Endothelial cell of umbilical vein (primary cell): ENCODE data around the gene ZNF688. TPM values are rescaled to one million over a fixed set of nuclear protein-coding genes. Genes with fewer than 3 reads are reported as not detected.

Source experiments
- BruUV-seq: library from RNA; stranded (reverse); fragments of 400-500 nt; replicated peaks from 2 replicates; lab custom pipeline; 2021; lab: Mats Ljungman, UMichigan
- CTCF ChIA-PET: fragments of 300-600, 350-600 bp; sonication (Branson Sonifier 250); formaldehyde crosslinking; loops from one replicate; lab custom pipeline; 2021; ENCODE audit warnings: antibody characterized with exemption, inconsistent platforms; lab: Charles Lee
- POLR2A ChIA-PET: fragments of 300-600, 350-600 bp; sonication (Branson Sonifier 250); formaldehyde crosslinking; loops from one replicate; lab custom pipeline; 2021; ENCODE audit warnings: antibody characterized with exemption, inconsistent platforms; lab: Charles Lee
- DNase-seq: peaks from one replicate; pipeline ENCODE4 v3.0.0-alpha.2; 2011; ENCODE audit warnings: low read depth, low spot score
- FAIRE-seq: peaks from 2 replicates; lab custom pipeline; 2011; peaks lifted over from hg19 to GRCh38; lab: Jason Lieb, UNC
- H2AFZ ChIP-seq: 2 replicates; pipeline ENCODE4 v1.6.0; 2012; ENCODE audit warnings: low read depth, low read length, control low read depth, inconsistent platforms
- H3K27ac ChIP-seq: 2 replicates; pipeline ENCODE4 v1.5.1; 2011; ENCODE audit warnings: low read depth, mild to moderate bottlenecking, control low read depth, low read length, moderate library complexity; ENCODE audit not compliant: insufficient read depth
- H3K27me3 ChIP-seq, 2 experiments: 2 replicates each; pipeline versions ENCODE4 v1.6.0 to v1.6.1; 2011; ENCODE audit warnings: low read length in 2 of 2, mixed read lengths in 1 of 2; ENCODE audit not compliant: control insufficient read depth in 2 of 2, insufficient read depth in 2 of 2
- H3K36me3 ChIP-seq, 2 experiments: 2 replicates in 1 of 2; 3 replicates in 1 of 2; pipeline ENCODE4 v1.5.1; 2011; ENCODE audit warnings: low read length in 2 of 2, mild to moderate bottlenecking in 1 of 2, moderate library complexity in 1 of 2; ENCODE audit not compliant: control insufficient read depth in 2 of 2, insufficient read depth in 2 of 2; ENCODE audit errors: extremely low read depth in 1 of 2
- H3K4me1 ChIP-seq: 3 replicates; pipeline ENCODE4 v1.5.1; 2011; ENCODE audit warnings: mild to moderate bottlenecking, low read length; ENCODE audit not compliant: control insufficient read depth, insufficient read depth; ENCODE audit errors: extremely low read depth
- H3K4me2 ChIP-seq: 2 replicates; pipeline ENCODE4 v1.6.1; 2011; ENCODE audit warnings: low read length, control low read depth, mixed read lengths; ENCODE audit not compliant: insufficient read depth
- H3K4me3 ChIP-seq, 3 experiments: fragments of 200-600 bp in 1 of 3; sonication (generic), shearing (Covaris generic) in 1 of 3; replicated peaks in 1 of 3; 2 replicates each; pipeline ENCODE4 v1.5.1; 2011 to 2016; ENCODE audit warnings: control low read depth in 3 of 3, low read length in 3 of 3, mild to moderate bottlenecking in 2 of 3, inconsistent platforms in 1 of 3, low read depth in 1 of 3, moderate library complexity in 1 of 3; ENCODE audit not compliant: insufficient read depth in 1 of 3
- H3K79me2 ChIP-seq: 2 replicates; pipeline ENCODE4 v1.6.0; 2012; ENCODE audit warnings: low read length, inconsistent platforms; ENCODE audit not compliant: control insufficient read depth, insufficient read depth
- H3K9ac ChIP-seq: replicated peaks from 2 replicates; pipeline ENCODE3; 2011; ENCODE audit warnings: low read length, control low read depth; ENCODE audit not compliant: insufficient read depth; ENCODE audit errors: extremely low read depth
- H3K9me1 ChIP-seq: replicated peaks from 3 replicates; pipeline ENCODE4 v1.6.0; 2011; ENCODE audit warnings: mild to moderate bottlenecking, low read length; ENCODE audit not compliant: control insufficient read depth, insufficient read depth; ENCODE audit errors: extremely low read depth
- H3K9me3 ChIP-seq: replicated peaks from 2 replicates; pipeline ENCODE4 v1.5.1; 2012; ENCODE audit warnings: low read length, inconsistent platforms; ENCODE audit not compliant: control insufficient read depth, insufficient read depth
- H4K20me1 ChIP-seq: replicated peaks from 2 replicates; pipeline ENCODE3; 2011; ENCODE audit warnings: mild to moderate bottlenecking, low read length; ENCODE audit not compliant: control insufficient read depth, insufficient read depth; ENCODE audit errors: extremely low read depth
- CTCF ChIP-seq, 2 donors: IDR thresholded peaks; 1 replicate in 1 of 2; 2 replicates in 1 of 2; pipeline ENCODE4 v1.5.1; 2011; ENCODE audit warnings: low read length in 2 of 2, mild to moderate bottlenecking in 2 of 2, moderate library complexity in 2 of 2, control low read depth in 1 of 2, inconsistent platforms in 1 of 2, low read depth in 1 of 2; ENCODE audit not compliant: insufficient read depth in 1 of 2; ENCODE audit errors: extremely low read depth in 1 of 2
- EZH2 ChIP-seq: IDR thresholded peaks from 2 replicates; pipeline ENCODE4 v1.6.1; 2012; ENCODE audit warnings: borderline replicate concordance, low read depth, mild to moderate bottlenecking, moderate library complexity, low read length, inconsistent platforms; ENCODE audit not compliant: severe bottlenecking
- FOS ChIP-seq: IDR thresholded peaks from 2 replicates; pipeline ENCODE4 v1.6.1; 2011; ENCODE audit warnings: mild to moderate bottlenecking, low read length, moderate library complexity, borderline replicate concordance; ENCODE audit not compliant: insufficient read depth
- GATA2 ChIP-seq: IDR thresholded peaks from 2 replicates; pipeline ENCODE4 v1.7.0; 2011; ENCODE audit warnings: low read depth, mild to moderate bottlenecking, moderate library complexity, mixed read lengths, low read length; ENCODE audit not compliant: insufficient read length, insufficient read depth
- JUN ChIP-seq: IDR thresholded peaks from 2 replicates; pipeline ENCODE4 v1.6.1; 2011; ENCODE audit warnings: borderline replicate concordance, low read depth; ENCODE audit not compliant: insufficient read length, insufficient read depth
- MAX ChIP-seq: IDR thresholded peaks from 2 replicates; pipeline ENCODE4 v1.6.1; 2011; ENCODE audit not compliant: insufficient read depth, insufficient read length
- MYC ChIP-seq: IDR thresholded peaks from one replicate; pipeline ENCODE4 v1.6.1; 2011; ENCODE audit warnings: mild to moderate bottlenecking, low read depth, low read length
- POLR2A ChIP-seq: IDR thresholded peaks from 2 replicates; pipeline ENCODE4 v1.6.1; 2012; ENCODE audit warnings: low read depth, mild to moderate bottlenecking, control low read depth, low read length
- POLR2AphosphoS5 ChIP-seq: IDR thresholded peaks from 2 replicates; pipeline ENCODE4 v1.6.1; 2012; ENCODE audit warnings: low read depth, mild to moderate bottlenecking, control low read depth, low read length, moderate library complexity; ENCODE audit not compliant: insufficient read depth
- dilution Hi-C: fragments of 300-500 bp; cut with MboI; formaldehyde crosslinking; loops from one replicate; pipeline ENCODE4 v1.15.0; 2019; ENCODE audit warnings: low sequenced_read_pairs; ENCODE audit not compliant: extremely low pct_ligation_motif_present
- intact Hi-C: fragments of 100-400 bp; cut with micrococcal nuclease; formaldehyde crosslinking; loops from one replicate; pipeline ENCODE4 v1.10.0; 2022
- polyA plus RNA-seq, 4 experiments: library from polyadenylated mRNA; depleted of rRNA in 3 of 4; stranded (reverse) in 3 of 4; unstranded in 1 of 4; fragments of >200 nt; gene quantifications; 2 replicates each; pipeline versions ENCODE4 v1.2.1 to v1.2.3, GENCODE V29; 2011 to 2012; ENCODE audit warnings: missing spikeins in 1 of 4
- total RNA-seq: library from RNA; stranded (reverse); gene quantifications from 2 replicates; pipeline ENCODE4 v1.2.3, GENCODE V29; 2021

Gene ZNF688
- total and polyA plus RNA-seq, 2 donors (not counting 3 experiments of a cell fraction or from before 2014, with no cell fraction given): 5.4 to 10.9 TPM

GRCh38 chr16:30546115-30546514, 25.4 kb downstream of the ZNF688 start:
- Histone ChIP-seq H3K79me2 (no peaks in the 10 kb centered on the region), H3K9me3 (no peaks in the 10 kb centered on the region), H3K9ac (no peak overlapping the region), H3K4me3 (no peak overlapping the region), H3K27ac (no peak overlapping the region), H3K9me1 (no peaks in the 10 kb centered on the region), H3K27me3 (no peaks in the 10 kb centered on the region), H3K4me1 (peaks cover 11% of the 10 kb centered on the region), H4K20me1 (no peaks in the 10 kb centered on the region), H2AFZ (no peak overlapping the region), H3K4me2 (no peak overlapping the region), H3K36me3 (no peaks in the 10 kb centered on the region)
- FAIRE-seq (no peak), DNase-seq (no peak)
- ChIA-PET CTCF (interaction anchor here (0.6 to 1.4 kb wide), 2 partner anchors 12 to 109 kb away, joined by 3 to 6 read pairs; partner anchors contain the start of gene ZNF764), POLR2A (interaction anchor here (0.8 kb wide), 1 partner anchor 64 kb away, joined by 3 read pairs; the partner anchor contains the start of gene ZNF689)
- dilution Hi-C loops: no loop called here
- no peak for TF ChIP-seq GATA2
- no peak for TF ChIP-seq EZH2
- no peak for TF ChIP-seq POLR2AphosphoS5
- TF ChIP-seq JUN: no peak
- TF ChIP-seq MAX: no peak
- TF ChIP-seq POLR2A: no peak
- no peak for TF ChIP-seq CTCF (IDR thresholded peaks at IDR 0.05; ENCODE audit: extremely low read depth in 1 of 2, insufficient read depth in 1 of 2, low read depth in 1 of 2, low read length in 2 of 2)
- TF ChIP-seq MYC: no peak
- no peak for TF ChIP-seq FOS
- no TSS peak for BruUV-seq
- intact Hi-C loops: no loop called here
